ENCODE data around the gene FRMD1. TPM values are rescaled to one million over a fixed set of nuclear protein-coding genes. Genes with fewer than 3 reads are reported as not detected.

Gene FRMD1
- total and polyA plus RNA-seq, 7 donors = 0.01 to 2.9 (median 0.25) TPM

DNA sequence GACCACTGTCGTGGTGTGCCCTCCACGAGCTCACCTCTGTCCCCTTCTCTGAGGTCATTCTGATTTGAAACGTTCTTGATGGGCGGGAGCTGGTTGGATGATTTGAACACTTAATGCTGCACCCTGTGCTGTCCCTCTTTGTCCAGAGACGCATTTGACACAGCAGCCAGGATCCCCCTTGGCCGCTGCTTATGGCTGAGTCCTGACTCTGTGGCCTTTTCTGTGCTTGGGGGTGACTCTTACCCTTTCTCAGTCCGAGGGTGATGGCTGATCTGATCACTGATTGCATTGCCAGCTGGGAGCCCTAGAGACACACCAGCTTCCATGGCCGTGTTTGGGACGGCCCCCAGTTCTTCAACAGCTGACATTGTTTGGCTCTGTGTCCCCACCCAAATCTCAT is 43.5 kb upstream of the FRMD1 start:
- no peaks in the 10 kb centered on the region for H3K9me3 ChIP-seq
- H3K27ac ChIP-seq = no peak overlapping the region
- TF ChIP-seq, protein P1, sequence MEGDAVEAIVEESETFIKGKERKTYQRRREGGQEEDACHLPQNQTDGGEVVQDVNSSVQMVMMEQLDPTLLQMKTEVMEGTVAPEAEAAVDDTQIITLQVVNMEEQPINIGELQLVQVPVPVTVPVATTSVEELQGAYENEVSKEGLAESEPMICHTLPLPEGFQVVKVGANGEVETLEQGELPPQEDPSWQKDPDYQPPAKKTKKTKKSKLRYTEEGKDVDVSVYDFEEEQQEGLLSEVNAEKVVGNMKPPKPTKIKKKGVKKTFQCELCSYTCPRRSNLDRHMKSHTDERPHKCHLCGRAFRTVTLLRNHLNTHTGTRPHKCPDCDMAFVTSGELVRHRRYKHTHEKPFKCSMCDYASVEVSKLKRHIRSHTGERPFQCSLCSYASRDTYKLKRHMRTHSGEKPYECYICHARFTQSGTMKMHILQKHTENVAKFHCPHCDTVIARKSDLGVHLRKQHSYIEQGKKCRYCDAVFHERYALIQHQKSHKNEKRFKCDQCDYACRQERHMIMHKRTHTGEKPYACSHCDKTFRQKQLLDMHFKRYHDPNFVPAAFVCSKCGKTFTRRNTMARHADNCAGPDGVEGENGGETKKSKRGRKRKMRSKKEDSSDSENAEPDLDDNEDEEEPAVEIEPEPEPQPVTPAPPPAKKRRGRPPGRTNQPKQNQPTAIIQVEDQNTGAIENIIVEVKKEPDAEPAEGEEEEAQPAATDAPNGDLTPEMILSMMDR (IDR thresholded peaks at IDR 0.05) = no peak
- intact Hi-C loops (cut with DNase I) = no loop called here
- no peaks in the 10 kb centered on the region for H3K4me1 ChIP-seq
- no peak for ATAC-seq
- H3K27me3 ChIP-seq (ENCODE audit: insufficient read depth in 3 of 3, low read length in 2 of 3) = peaks cover 0 to 1% (median 0%) of the 10 kb centered on the region in 3 donors
- WGBS, 3 donors = 77 to 78% (median 77%) methylated on average over 9 of the region's 9 CpGs
- no peaks in the 10 kb centered on the region for H3K36me3 ChIP-seq (ENCODE audit: insufficient read depth in 1 of 2, low read depth in 1 of 2)
- no peak overlapping the region for H3K4me3 ChIP-seq
- no peak for DNase-seq

DNA sequence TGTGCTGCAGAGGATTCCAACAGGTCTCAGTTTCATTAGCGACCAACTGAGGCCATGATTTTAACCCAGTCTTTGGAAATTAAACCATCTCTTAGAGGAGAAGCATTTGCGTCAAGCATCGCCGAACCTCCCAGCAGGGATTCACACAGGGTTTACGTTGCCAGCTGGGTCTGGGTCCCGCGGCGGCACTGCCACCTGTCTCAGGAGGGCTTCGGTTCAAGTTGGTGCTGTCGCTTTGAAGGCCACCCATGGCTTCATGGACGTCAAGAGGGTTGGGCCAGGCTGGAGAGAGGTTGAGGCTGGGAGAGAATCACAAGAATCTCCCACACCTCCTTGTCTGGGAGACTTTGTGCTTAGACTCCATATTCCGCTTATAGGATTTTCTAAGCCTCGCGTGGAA is 43.0 kb upstream of the FRMD1 start:
- intact Hi-C loops (cut with DNase I) = no loop called here
- DNase-seq (no peak), ATAC-seq (no peak)
- 85 to 92% (median 89%) methylated on average over 14 of the region's 14 CpGs for WGBS, 3 donors
- no peaks in the 10 kb centered on the region for H3K4me1 ChIP-seq
- no peak overlapping the region for H3K4me3 ChIP-seq
- H3K27me3 ChIP-seq (ENCODE audit: insufficient read depth in 3 of 3, low read length in 2 of 3) = peaks cover 0 to 1% (median 0%) of the 10 kb centered on the region in 3 donors
- no peaks in the 10 kb centered on the region for H3K9me3 ChIP-seq
- H3K27ac ChIP-seq = no peak overlapping the region
- no peaks in the 10 kb centered on the region for H3K36me3 ChIP-seq (ENCODE audit: insufficient read depth in 1 of 2, low read depth in 1 of 2)
- TF ChIP-seq, protein P1 (IDR thresholded peaks at IDR 0.05) = no peak

DNA sequence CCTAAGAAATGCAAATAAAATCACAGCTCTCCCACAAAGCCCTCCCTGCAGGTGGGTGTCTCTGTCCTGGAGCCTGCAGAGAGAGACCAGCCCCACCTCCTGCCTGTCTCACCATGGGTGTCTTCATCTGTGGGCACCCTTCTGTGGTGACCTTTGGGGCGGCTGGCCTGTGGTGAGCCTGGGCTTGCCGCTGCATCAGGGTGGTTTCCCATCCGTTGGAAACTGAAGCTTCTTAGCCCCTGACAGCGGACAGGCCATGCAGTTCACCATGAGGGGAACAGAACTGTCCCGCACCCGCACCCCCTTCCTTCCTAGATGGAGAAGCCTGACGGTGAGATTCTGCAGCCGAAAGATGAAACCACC is 42.3 kb upstream of the FRMD1 start:
- H3K9me3 ChIP-seq = no peaks in the 10 kb centered on the region
- ATAC-seq (no peak), DNase-seq (peak in 1 of 2 donors; percentile 16)
- TF ChIP-seq, protein P1 (IDR thresholded peaks at IDR 0.05) = no peak
- WGBS, 3 donors = 89 to 95% (median 91%) methylated on average over 8 of the region's 8 CpGs
- peaks cover 0 to 1% (median 0%) of the 10 kb centered on the region in 3 donors for H3K27me3 ChIP-seq (ENCODE audit: insufficient read depth in 3 of 3, low read length in 2 of 3)
- H3K4me3 ChIP-seq = no peak overlapping the region
- no peaks in the 10 kb centered on the region for H3K4me1 ChIP-seq
- H3K36me3 ChIP-seq (ENCODE audit: insufficient read depth in 1 of 2, low read depth in 1 of 2) = no peaks in the 10 kb centered on the region
- intact Hi-C loops (cut with DNase I) = no loop called here
- H3K27ac ChIP-seq = no peak overlapping the region

DNA sequence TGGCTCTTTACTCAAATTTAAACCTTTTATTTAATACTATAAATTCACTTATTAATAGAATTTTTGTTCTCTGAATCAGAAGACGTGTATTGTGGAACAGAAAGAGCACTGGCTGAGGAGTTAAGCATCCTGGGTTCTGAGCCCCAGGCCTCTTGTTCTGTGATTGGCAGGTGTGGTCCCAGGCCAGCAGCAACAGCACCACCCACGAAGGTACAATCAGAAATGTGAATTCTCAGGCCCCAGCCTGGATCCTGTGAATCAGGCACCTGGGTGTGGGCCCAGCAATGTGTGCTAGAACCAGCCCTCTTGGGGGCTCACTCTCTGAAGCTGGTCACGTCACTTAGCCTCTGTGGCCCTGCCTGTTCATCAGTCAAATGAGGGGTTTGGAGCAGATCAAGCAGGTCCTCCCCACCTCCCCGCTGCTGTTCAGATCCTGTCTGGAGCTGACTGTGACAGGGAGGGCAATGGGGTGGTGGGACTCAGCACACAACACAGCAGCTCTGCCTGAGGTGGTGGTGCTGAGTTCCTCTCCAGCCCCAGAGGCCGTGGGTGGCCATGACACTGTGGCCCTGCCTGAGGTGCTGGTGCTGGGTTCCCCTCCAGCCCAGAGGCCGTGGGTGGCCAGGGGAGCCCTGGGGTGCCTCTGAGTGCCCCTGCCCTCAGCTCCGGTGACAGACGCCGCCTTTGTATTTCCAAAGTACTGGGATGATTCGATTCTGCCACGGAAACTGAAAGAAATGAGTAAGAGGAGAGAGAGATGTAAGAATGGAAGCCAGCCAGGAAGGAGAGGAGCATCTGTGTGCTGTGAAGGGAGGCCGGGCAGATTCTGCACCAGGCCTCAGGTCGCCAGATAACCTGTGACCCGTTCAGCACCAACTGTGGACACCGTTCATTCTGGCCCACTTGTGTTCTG is 41.6 kb upstream of the FRMD1 start:
- TF ChIP-seq, protein P1 (IDR thresholded peaks at IDR 0.05) = no peak
- no peak overlapping the region for H3K4me3 ChIP-seq
- 84 to 87% (median 85%) methylated on average over 15 of the region's 15 CpGs for WGBS, 3 donors
- no peaks in the 10 kb centered on the region for H3K4me1 ChIP-seq
- H3K27me3 ChIP-seq (ENCODE audit: insufficient read depth in 3 of 3, low read length in 2 of 3) = peaks cover 0 to 1% (median 0%) of the 10 kb centered on the region in 3 donors
- intact Hi-C loops (cut with DNase I) = no loop called here
- ATAC-seq (no peak), DNase-seq (peak in 1 of 2 donors; percentile 18)
- H3K27ac ChIP-seq = no peak overlapping the region
- H3K9me3 ChIP-seq = no peaks in the 10 kb centered on the region
- no peaks in the 10 kb centered on the region for H3K36me3 ChIP-seq (ENCODE audit: insufficient read depth in 1 of 2, low read depth in 1 of 2)

Data from psoas muscle (tissue), 8 donors.